ENCODE measurements around the gene PPARA.

The PPARA gene

DNA sequence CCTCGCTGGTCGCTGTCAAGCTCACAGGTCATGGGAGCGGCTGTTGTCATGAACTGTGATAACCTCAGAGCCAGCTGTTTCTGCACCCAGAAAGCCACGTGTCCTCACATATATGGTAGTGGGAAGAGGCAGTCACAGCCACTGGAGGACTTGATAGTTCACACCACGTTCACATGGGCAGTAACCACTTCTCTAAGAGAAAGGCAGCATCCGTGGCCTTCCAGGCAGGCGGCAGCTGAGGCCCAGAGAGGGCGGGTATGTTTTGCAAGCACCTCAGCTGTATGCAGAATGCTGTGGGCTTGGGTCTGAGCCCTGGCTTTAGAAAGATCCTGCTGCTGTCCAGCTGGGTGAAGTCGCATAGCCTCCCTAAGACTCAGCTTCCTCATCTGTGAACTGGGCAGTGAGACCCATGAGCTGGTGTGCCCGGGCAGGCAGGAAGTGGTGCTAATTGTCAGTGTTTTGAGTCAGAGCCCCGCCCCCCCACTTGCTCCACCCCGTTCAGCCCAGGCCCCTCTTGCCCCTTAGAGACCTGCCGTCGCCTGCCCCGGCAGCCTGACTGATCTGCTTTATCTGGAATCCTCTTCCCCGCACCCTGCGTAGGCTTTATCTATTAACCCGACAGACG lies 130.8 kb downstream of the PPARA start:
- no peak for DNase-seq

DNA sequence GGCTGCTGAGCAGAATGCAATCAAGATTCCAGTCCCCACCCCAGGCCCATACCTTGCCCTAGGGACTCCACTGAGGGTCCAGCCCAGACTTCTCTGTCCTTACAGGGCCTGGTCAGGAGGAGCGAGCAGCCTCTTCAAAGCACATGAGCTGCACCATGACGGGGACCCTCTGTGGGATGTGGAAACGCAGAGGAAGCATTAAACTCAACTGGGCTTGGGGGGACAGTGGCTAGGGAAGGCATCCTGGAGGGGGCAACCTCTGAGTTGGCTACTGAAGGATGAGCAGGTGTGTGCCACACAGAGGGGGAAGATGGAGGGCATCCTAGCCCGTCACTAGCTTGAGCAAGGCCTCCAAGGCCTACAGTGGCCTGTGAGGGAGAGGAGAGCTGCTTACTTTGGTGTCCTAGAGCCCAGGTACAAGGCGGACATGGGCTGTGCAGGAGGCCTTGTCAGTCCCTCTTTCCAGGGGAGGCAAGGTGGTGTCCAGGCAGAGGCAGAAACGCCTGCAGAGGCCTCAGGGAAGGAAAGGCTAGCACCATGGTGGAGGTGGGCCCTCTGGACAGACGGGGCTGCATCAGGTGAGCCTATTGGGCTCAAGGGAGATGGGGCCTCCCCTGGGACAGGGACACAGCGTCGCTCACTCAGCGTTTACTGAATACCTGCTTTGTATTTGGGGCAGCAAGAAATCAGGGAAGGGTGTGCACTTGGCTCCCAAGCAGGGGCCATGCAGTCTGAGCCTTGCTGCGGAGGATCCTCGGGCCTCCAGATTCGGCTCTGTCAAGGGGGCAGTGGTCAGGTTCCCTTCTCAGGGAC lies 131.7 kb downstream of the PPARA start:
- no peak for DNase-seq

DNA sequence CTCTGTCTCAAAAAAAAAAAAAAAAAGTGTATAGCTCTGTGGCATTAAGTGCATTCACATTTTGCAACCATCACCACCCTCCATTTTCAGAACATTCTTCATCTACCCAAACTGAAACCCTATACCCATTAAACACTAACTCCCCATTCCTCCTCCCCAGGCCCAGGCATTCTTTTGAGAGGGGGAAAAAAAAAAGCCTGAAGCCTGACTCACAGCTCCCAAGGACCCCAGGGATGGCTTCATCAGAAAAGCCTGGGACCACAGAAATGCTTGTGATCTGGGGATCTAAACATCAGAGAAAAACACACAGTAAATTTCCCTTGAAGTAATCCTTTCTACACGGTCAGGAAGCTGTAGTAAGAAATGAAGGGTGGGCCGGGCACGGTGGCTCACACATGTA lies 135.7 kb downstream of the PPARA start:
- no peak for DNase-seq

DNA sequence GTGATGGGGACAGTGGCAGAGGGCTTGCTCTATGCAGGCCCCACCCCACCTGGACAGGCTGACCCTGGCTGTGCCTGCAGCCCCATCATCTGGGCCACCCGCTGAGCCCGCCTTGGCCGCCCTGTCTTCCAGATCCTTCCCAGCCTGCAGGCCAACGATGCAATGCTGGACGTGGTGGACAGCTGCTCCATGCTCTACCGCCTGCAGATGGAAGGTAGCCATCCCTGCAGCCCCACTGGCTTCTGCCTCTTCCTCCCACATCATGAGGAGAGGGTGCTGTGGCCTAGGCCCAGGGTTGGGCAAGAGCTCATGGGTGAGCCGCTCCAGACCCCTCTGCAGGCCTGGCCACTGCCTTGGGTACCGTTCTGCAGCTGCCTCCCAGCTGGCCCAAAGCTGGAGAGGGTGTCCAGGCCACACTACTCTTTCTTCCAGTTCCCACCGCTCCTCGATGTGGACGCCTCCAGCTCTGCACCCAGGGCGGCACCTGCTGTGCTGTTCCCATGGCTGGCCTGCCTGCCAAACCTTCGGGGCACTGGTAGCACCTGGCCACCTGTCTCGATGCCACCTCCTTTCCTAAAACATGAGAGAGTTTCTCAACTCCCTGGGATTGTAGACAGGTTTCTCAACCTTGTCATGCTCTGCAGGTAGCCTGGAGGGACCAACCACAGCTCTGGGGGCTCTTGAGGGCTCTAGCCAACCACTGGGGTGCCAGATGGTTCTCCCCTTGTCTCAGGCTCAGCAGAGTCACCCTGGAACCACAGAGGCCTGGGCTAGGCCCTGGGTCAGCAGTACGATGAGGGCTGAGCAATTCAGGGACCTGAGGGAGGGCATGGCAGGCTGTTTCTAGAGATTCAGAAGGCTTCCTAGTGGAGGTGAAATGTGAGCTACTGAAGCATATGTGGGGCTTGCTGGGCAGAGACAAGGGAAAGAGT lies 136.9 kb downstream of the PPARA start:
- DNase-seq, result no peak

DNA sequence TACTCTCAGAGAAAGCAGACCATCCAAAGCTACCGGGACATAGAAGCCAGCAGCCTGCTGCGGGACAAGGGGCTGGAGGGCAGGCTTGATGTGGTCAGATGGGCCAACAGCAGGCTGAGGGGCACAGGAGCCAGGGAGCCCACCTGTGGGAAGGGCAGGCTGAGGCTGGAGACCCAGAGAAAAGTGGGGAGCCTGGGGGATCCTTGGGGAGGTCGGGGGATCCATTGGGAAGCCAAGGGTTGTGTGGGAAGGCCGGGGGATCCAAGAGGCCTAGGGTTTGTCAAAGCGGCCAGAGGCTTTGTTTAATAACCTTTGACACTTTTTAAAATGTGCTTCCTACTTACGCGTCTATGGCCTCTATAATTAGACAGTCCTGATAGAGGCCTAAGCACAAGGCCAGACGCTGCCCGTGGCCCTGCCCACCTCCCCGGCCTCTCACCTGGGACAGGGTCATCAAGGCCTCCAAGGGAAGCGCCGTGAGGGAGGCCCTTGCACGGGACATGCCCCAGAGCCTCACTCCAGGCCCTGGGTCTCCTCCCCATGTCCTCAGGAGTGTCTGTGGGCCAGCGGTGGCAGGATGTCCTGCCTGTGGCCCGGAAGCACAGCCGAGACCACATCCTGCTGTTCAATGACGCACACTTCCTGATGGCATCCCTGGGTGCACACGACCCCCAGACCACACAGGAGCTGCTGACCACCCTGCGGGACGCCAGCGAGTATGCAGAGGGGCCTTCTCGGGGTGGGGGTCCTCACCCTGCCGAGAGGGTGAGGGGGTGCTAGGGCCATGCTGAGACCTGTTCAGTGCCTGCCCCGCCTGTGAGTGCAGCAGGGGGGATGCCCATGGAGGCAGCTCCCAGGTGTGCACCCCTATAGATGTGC lies 137.8 kb downstream of the PPARA start:
- DNase-seq, result no peak

DNA sequence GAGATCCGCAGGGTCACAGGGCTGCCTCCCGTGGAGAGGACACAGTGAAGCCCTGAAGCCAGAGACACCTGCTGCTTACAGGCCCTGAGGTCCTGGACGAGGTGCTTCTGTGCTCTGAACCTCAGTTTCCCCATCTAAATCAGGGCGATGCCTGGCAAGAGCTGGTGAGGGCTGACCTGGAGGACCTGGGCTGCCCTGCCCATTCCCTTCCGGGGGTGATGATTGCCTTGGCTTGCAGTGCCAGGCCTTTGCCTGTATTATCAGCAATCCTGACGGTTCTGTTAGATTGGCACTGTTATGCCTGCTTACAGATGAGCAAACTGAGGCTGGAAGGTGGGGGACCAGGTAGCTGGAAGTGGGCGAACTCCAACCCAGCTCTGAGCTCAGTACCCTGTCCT lies 138.5 kb downstream of the PPARA start:
- no peak for DNase-seq

DNA sequence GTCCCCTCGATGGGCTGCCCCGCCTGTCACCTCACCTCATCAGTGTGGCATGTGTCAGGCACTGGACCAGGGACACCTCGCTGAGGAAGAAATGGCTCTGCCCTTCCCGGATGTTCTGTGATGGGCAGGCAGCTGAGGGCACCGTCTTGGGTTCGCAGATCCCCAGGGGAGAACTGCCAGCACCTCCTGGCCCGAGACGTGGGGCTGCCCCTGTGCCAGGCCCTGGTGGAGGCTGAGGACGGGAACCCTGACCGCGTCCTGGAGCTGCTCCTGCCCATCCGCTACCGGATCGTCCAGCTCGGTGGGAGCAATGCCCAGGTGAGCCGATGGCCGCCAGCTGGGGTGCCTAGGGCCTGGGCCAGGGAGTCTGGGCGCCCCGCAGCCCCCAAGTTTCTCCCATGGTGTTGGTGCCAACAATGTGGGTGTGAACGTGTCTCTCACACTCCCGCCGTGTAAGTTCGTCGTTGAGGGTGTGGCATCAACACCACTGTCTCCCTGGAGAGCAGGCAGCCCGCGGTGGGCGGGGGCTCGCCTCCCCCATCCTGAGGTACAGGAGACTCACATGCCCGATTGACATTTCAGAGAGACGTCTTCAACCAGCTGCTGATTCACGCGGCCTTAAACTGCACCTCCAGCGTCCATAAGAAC lies 139.0 kb downstream of the PPARA start:
- no peak for DNase-seq

DNA sequence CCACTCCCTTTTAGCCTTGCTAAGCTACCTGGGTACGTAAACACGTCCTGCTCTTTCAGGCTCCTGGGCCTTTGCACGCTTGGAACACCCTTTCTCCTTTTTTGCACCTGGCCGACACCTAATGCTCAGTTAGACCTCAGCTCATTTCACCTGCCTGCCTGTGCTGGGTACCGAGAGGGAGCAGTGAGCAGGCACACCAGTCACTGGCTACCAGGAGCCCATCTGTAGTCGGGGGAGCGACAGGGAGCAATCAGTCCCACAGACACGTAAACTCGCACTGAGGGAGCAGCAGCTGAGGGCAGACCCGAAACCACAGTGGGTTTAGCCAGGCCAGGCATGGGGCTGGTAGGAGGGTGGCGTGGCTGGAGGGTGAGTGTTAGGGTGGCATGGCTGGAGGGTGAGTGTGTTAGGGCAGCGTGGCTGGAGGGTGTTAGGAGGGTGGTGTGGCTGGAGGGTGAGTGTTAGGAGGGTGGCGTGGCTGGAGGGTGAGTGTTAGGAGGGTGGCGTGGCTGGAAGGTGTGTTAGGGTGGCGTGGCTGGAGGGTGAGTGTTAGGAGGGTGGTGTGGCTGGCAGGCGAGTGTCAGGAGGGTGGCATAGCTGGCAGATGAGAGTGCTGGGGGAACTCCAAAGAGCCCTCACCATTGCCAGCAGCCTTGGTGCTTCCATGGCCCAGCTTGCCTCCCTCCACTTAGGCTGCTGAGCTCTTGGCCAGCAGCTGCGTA lies 140.0 kb downstream of the PPARA start:
- no peak for DNase-seq

DNA sequence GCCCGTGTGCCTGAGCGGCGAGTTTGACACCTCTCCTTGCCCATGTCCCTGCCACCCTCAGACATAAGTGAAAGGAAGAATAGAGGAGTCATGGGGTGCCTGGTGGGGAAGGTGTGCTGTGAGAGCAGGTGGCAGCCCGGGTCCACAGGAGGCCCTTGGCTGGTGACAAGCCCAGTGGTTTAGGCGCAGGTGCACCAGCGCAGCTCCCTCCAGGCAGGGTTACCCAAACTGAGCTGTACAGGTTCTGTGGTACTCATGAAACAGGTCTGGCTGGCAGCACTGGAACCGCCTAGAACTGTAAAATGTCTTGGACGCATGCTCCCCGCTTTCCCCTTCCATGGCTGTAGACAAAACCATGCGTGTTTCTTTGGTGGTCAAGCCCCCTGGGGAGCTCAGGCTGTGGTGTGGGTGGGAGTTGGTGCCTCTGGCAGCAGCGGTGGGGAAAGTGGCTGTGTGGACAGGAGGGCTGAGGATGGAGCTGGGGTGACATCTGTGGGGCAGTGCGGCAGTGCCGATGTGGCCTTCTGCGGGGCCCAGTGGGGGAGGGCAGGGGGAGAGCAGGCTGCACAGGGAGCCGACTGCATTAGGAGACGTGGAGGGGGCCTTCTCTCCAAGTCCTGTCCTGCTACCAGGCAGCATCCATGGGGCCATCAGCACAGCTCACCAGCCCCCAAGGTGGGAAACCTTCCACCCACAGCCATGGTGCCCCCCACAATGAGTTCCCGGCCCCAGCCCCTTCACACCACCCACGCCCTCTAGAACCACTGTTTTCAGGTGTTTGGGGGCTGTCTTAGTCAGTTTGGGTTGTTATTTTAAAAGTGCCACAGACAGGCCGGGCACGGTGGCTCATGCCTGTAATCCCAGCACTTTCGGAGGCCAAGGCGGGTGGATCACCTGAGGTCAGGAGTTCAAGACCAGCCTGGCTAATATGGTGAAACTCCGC lies 140.8 kb downstream of the PPARA start:
- no peak for DNase-seq

DNA sequence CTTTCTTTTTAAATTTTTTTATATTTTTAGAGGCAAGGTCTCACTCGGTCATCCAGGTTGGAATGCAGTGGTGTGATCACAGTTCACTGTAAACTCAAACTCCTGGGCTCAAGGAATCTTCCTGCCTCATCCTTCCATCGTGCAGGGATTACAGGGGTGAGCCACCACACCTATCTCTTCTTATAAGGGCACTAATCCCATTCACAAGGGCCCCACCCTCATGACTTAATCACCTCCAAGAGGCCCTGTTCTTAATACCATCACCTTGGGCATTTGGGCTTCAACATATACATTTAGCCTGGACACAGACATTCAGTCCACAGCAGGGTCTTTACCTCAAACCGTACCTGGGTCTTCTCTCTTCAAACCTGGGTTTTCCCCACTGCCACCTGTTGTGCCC lies 141.8 kb downstream of the PPARA start:
- DNase-seq, result no peak

DNA sequence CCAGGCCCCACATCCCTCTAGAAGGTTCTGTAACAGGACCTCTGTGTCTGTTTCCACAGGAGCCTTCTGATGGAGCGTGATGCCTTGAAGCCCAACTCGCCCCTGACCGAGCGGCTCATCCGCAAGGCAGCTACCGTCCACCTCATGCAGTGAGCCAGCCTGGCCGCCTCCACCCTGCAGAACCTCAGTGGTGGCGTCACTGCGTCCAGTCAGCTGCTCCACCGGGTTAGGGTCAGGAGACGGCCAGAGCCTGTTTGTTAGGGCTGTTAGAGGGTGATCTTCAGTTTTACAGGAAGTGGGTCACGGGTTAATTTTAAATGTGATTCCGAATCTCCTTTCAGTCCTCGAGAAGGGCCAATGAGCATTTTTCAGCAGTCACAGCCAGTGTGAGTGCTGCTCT lies 142.4 kb downstream of the PPARA start:
- DNase-seq, result no peak
